Liver (tissue), 9 donors: Measurements from ENCODE around the gene CTNNA1. TPM values are rescaled to one million over a fixed set of nuclear protein-coding genes. Genes with fewer than 3 reads are reported as not detected.

Experiments used
- DNase-seq: peaks from one replicate; pipeline ENCODE4 v3.0.0-alpha.2; 2017; ENCODE audit warnings: low spot score
- H3K27ac ChIP-seq, 2 donors: one replicate each; pipeline ENCODE4 v1.7.0; 2013; ENCODE audit warnings: inconsistent platforms in 2 of 2, low read length in 2 of 2, control low read depth in 1 of 2, low read depth in 1 of 2, mild to moderate bottlenecking in 1 of 2
- H3K27me3 ChIP-seq, 4 donors: one replicate each; pipeline versions ENCODE4 v1.6.1 to v1.7.0; 2013; ENCODE audit warnings: low read length in 3 of 4, inconsistent platforms in 1 of 4, mild to moderate bottlenecking in 1 of 4, moderate library complexity in 1 of 4; ENCODE audit not compliant: control insufficient read depth in 4 of 4, insufficient read depth in 4 of 4
- H3K36me3 ChIP-seq, 4 donors: one replicate each; pipeline versions ENCODE4 v1.6.1 to v1.7.0; 2013; ENCODE audit warnings: low read length in 3 of 4, mild to moderate bottlenecking in 3 of 4, low read depth in 1 of 4, moderate library complexity in 1 of 4; ENCODE audit not compliant: control insufficient read depth in 4 of 4, insufficient read depth in 3 of 4
- H3K4me1 ChIP-seq, 4 donors: one replicate each; pipeline versions ENCODE4 v1.6.1 to v1.7.0; 2013; ENCODE audit warnings: low read length in 3 of 4, mild to moderate bottlenecking in 3 of 4, moderate library complexity in 1 of 4; ENCODE audit not compliant: control insufficient read depth in 4 of 4, insufficient read depth in 4 of 4
- H3K4me3 ChIP-seq, 3 donors: one replicate each; pipeline versions ENCODE4 v1.6.1 to v1.7.0; 2013; ENCODE audit warnings: low read length in 3 of 3, control low read depth in 1 of 3, low read depth in 1 of 3, mild to moderate bottlenecking in 1 of 3
- H3K9ac ChIP-seq, 2 donors: one replicate each; pipeline ENCODE4 v1.7.0; 2013; ENCODE audit warnings: low read length in 2 of 2, mild to moderate bottlenecking in 2 of 2, moderate library complexity in 2 of 2, control low read depth in 1 of 2, low read depth in 1 of 2
- H3K9me3 ChIP-seq, 4 donors: one replicate each; pipeline versions ENCODE4 v1.6.1 to v1.7.0; 2013; ENCODE audit warnings: low read length in 3 of 4; ENCODE audit not compliant: control insufficient read depth in 4 of 4
- EGR1 ChIP-seq, 2 donors: IDR thresholded peaks; 2 replicates each; pipeline ENCODE4 v1.6.1; 2016 to 2018; ENCODE audit warnings: antibody characterized with exemption in 2 of 2, low read depth in 2 of 2
- FOXA2 ChIP-seq: IDR thresholded peaks from 2 replicates; pipeline ENCODE4 v1.6.1; 2016; ENCODE audit warnings: antibody characterized with exemption
- GABPA ChIP-seq, 2 donors: IDR thresholded peaks in 1 of 2; conservative IDR thresholded peaks in 1 of 2; 2 replicates each; pipeline ENCODE4 v1.6.1; 2016; ENCODE audit warnings: antibody characterized with exemption in 2 of 2, mild to moderate bottlenecking in 1 of 2, moderate library complexity in 1 of 2
- HNF4A ChIP-seq, 2 donors: conservative IDR thresholded peaks; 2 replicates each; pipeline ENCODE4 v1.6.1; 2016; ENCODE audit warnings: antibody characterized with exemption in 2 of 2, mild to moderate bottlenecking in 2 of 2
- HNF4G ChIP-seq: IDR thresholded peaks from 2 replicates; pipeline ENCODE4 v1.6.1; 2016; ENCODE audit warnings: antibody characterized with exemption
- JUND ChIP-seq, 2 donors: IDR thresholded peaks; 2 replicates each; pipeline ENCODE4 v1.6.1; 2016; ENCODE audit warnings: antibody characterized with exemption in 2 of 2
- NR2F2 ChIP-seq: IDR thresholded peaks from 2 replicates; pipeline ENCODE4 v1.6.1; 2016; ENCODE audit warnings: antibody characterized with exemption
- RAD21 ChIP-seq, 2 donors: IDR thresholded peaks; 2 replicates each; pipeline ENCODE4 v1.6.1; 2016; ENCODE audit warnings: antibody characterized with exemption in 2 of 2, mild to moderate bottlenecking in 2 of 2
- RXRA ChIP-seq, 2 donors: IDR thresholded peaks; 2 replicates each; pipeline ENCODE4 v1.6.1; 2017 to 2018; ENCODE audit warnings: antibody characterized with exemption in 2 of 2, mild to moderate bottlenecking in 1 of 2
- SP1 ChIP-seq: IDR thresholded peaks from 2 replicates; pipeline ENCODE4 v1.6.1; 2018; ENCODE audit warnings: antibody characterized with exemption, mild to moderate bottlenecking
- TAF1 ChIP-seq: conservative IDR thresholded peaks from 2 replicates; pipeline ENCODE4 v1.6.1; 2016; ENCODE audit warnings: antibody characterized with exemption, mild to moderate bottlenecking
- YY1 ChIP-seq: IDR thresholded peaks from 2 replicates; pipeline ENCODE4 v1.6.1; 2016; ENCODE audit warnings: antibody characterized with exemption, mild to moderate bottlenecking
- WGBS: extraction: QIAGEN DNeasy Blood & Tissue Kit; methylation state at CpG from one replicate; pipeline ENCODE4 v1.1.7; 2013; 5-methylcytosine and 5-hydroxymethylcytosine counted together
- polyA plus RNA-seq, 2 donors: library from polyadenylated mRNA; stranded (reverse) in 1 of 2; unstranded in 1 of 2; fragments of 200-250 nt in 1 of 2; fragments of >200 nt in 1 of 2; fragmentation: Nextera tagmentation in 1 of 2; extraction: Ambion mirVana in 1 of 2; gene quantifications; one replicate each; pipeline versions ENCODE4 v1.2.1 to v1.2.3, GENCODE V29; 2013 to 2015
- total RNA-seq, 2 donors: library from RNA; depleted of rRNA; stranded (reverse); fragments of >200 nt; gene quantifications; one replicate each; pipeline ENCODE4 v1.2.3, GENCODE V29; 2014
- TF ChIP-seq, protein P1 (sequence below): IDR thresholded peaks from 2 replicates; pipeline ENCODE4 v1.6.1; 2016; ENCODE audit warnings: antibody characterized with exemption
- TF ChIP-seq, protein P2 (sequence below): IDR thresholded peaks from 2 replicates; pipeline ENCODE4 v1.6.1; 2016; ENCODE audit warnings: antibody characterized with exemption
- TF ChIP-seq, protein P3 (sequence below): fragments of 150-350 bp; IDR thresholded peaks from 2 replicates; pipeline ENCODE4 v1.5.1; 2017; ENCODE audit warnings: improper control_type of control experiment, low read depth, low read length; ENCODE audit not compliant: missing input control
- TF ChIP-seq, protein P4 (sequence below): IDR thresholded peaks from 2 replicates; pipeline ENCODE4 v1.6.1; 2016; ENCODE audit warnings: antibody characterized with exemption
- donor health status: healthy.
- donor health status: healthy.
- donor health status: healthy.
- donor health status: healthy.
- donor health status: healthy.

Gene CTNNA1
- total and polyA plus RNA-seq, 4 donors, result 39.9 to 150 (median 103) TPM

DNA sequence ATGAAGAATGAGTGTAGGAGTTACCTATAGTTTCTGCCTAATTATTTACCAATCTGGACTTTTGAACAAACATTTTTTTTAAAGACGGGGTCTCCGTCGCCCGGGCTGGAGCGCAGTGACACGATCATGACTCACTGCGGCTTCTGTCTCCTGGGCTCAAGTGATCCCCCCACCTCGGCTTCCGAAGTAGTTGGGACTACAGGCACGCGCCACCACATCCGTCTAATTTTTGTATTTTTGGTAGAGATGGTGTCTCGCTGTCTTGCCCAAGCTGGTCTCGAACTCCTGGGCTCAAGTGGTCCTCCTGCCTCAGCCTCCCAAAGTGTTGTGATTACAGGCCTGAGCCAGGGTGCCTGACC, 1.5 kb downstream of the CTNNA1 start:
- WGBS, result 84% methylated on average over 14 of the region's 14 CpGs
- peak overlapping the region in 1 of 3 donors; percentile 95 for H3K4me3 ChIP-seq
- TF ChIP-seq EGR1 (IDR thresholded peaks at IDR 0.05; ENCODE audit: low read depth in 2 of 2), result no peak
- TF ChIP-seq, protein P1, sequence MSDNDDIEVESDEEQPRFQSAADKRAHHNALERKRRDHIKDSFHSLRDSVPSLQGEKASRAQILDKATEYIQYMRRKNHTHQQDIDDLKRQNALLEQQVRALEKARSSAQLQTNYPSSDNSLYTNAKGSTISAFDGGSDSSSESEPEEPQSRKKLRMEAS, result no peak
- TF ChIP-seq TAF1, result no peak
- TF ChIP-seq, protein P2, sequence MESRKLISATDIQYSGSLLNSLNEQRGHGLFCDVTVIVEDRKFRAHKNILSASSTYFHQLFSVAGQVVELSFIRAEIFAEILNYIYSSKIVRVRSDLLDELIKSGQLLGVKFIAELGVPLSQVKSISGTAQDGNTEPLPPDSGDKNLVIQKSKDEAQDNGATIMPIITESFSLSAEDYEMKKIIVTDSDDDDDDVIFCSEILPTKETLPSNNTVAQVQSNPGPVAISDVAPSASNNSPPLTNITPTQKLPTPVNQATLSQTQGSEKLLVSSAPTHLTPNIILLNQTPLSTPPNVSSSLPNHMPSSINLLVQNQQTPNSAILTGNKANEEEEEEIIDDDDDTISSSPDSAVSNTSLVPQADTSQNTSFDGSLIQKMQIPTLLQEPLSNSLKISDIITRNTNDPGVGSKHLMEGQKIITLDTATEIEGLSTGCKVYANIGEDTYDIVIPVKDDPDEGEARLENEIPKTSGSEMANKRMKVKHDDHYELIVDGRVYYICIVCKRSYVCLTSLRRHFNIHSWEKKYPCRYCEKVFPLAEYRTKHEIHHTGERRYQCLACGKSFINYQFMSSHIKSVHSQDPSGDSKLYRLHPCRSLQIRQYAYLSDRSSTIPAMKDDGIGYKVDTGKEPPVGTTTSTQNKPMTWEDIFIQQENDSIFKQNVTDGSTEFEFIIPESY, result no peak
- no peak for TF ChIP-seq GABPA (IDR thresholded peaks at IDR 0.05 in 1 of 2, conservative IDR thresholded peaks at IDR 0.05 in 1 of 2)
- H3K27ac ChIP-seq, result peak overlapping the region; percentile 94 to 97
- no peak for DNase-seq
- peak overlapping the region in 1 of 2 donors; percentile 75 for H3K9ac ChIP-seq
- peaks cover 4 to 10% (median 6%) of the 10 kb centered on the region in 4 donors for H3K4me1 ChIP-seq
- H3K27me3 ChIP-seq, result no peaks in the 10 kb centered on the region
- no peaks in the 10 kb centered on the region for H3K36me3 ChIP-seq
- H3K9me3 ChIP-seq, result no peaks in the 10 kb centered on the region

DNA sequence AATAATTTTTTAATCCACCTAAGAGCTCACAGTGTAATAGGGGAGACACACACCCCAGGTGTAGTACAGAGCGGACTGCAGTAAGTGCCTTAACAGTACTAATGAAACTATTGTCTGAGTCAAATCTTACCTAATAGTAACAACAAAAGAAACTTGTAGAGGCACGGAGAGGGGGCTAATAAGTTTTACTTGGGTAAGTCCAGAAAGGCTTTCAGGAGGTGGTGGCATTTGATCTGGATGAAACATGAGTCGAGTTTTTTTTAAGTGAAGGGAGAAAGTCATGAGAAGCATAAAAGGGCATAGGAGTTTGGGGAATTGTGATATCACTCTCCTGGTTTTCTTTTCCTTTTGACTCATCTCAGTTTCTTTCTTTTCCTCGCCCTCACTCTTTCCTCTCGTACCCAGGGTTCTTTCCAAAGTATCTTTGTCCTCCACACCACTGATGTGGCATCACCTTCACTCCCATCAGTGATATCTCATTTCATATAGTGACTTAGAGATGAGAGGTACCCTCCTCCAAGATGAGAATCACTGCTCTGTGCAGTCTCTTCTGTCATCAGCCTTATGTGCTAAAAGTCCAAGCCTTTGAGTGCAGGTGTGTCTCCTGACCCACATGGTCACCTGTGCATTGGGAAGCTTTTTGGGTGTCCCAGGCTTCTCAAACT, 2.0 kb downstream of the CTNNA1 start:
- DNase-seq, result no peak
- 91% methylated on average over 5 of the region's 5 CpGs for whole genome bisulfite sequencing
- no peaks in the 10 kb centered on the region for H3K27me3 ChIP-seq
- peaks cover 4 to 10% (median 6%) of the 10 kb centered on the region in 4 donors for H3K4me1 ChIP-seq
- no peak overlapping the region for H3K9ac ChIP-seq
- TF ChIP-seq YY1, result no peak
- TF ChIP-seq, protein P3, sequence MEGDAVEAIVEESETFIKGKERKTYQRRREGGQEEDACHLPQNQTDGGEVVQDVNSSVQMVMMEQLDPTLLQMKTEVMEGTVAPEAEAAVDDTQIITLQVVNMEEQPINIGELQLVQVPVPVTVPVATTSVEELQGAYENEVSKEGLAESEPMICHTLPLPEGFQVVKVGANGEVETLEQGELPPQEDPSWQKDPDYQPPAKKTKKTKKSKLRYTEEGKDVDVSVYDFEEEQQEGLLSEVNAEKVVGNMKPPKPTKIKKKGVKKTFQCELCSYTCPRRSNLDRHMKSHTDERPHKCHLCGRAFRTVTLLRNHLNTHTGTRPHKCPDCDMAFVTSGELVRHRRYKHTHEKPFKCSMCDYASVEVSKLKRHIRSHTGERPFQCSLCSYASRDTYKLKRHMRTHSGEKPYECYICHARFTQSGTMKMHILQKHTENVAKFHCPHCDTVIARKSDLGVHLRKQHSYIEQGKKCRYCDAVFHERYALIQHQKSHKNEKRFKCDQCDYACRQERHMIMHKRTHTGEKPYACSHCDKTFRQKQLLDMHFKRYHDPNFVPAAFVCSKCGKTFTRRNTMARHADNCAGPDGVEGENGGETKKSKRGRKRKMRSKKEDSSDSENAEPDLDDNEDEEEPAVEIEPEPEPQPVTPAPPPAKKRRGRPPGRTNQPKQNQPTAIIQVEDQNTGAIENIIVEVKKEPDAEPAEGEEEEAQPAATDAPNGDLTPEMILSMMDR, result no peak
- TF ChIP-seq HNF4G, result no peak
- no peak for TF ChIP-seq FOXA2
- no peak for TF ChIP-seq NR2F2
- no peak for TF ChIP-seq SP1
- TF ChIP-seq, protein P1, result no peak
- TF ChIP-seq, protein P4, sequence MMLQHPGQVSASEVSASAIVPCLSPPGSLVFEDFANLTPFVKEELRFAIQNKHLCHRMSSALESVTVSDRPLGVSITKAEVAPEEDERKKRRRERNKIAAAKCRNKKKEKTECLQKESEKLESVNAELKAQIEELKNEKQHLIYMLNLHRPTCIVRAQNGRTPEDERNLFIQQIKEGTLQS, result no peak
- TF ChIP-seq, protein P2, result no peak
- TF ChIP-seq TAF1, result no peak
- TF ChIP-seq RXRA (IDR thresholded peaks at IDR 0.05), result no peak
- TF ChIP-seq GABPA (IDR thresholded peaks at IDR 0.05 in 1 of 2, conservative IDR thresholded peaks at IDR 0.05 in 1 of 2), result no peak
- TF ChIP-seq HNF4A (conservative IDR thresholded peaks at IDR 0.05), result no peak
- no peak for TF ChIP-seq EGR1 (IDR thresholded peaks at IDR 0.05; ENCODE audit: low read depth in 2 of 2)
- no peak for TF ChIP-seq JUND (IDR thresholded peaks at IDR 0.05)
- TF ChIP-seq RAD21 (IDR thresholded peaks at IDR 0.05), result no peak
- H3K4me3 ChIP-seq, result no peak overlapping the region
- no peaks in the 10 kb centered on the region for H3K36me3 ChIP-seq
- H3K9me3 ChIP-seq, result no peaks in the 10 kb centered on the region
- peak overlapping the region in 1 of 2 donors; percentile 97 for H3K27ac ChIP-seq
